ENCODE results near the gene SEC24A. TPM values are rescaled to one million over a fixed set of nuclear protein-coding genes. Genes with fewer than 3 reads are reported as not detected.
A peak's percentile ranks its signal among the peaks of the same experiment; 100 is the strongest.

Gene SEC24A
- total RNA-seq, 4 donors from 2014 or later: 12.8 to 17.9 (median 14.7) TPM

DNA sequence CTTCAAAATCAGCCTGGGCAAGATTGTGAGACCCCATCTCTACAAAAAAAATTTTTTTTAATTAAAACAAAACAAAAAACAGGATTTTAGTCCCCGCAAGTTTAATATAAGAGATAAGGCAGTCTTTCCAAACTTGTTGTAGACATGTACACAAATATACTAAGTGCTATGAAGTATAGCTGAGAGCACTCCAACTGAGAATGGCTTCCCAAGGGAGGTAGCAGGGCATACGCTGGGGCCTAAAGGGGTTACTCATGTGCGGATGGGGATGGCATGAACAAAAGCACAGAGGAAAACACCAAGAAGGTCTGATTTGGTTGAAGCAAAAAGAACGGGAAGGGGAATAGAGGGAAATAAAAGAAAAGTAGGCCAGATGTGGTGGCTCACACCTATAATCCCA is 37.1 kb upstream of the SEC24A start:
- Histone ChIP-seq H3K4me3 (no peak overlapping the region), H3K9me3 (no peaks in the 10 kb centered on the region), H3K27ac (replicated peaks in 1 of 4) (no peak overlapping the region), H3K36me3 (peaks cover 22 to 95% (median 82%) of the 10 kb centered on the region in 4 donors), H3K27me3 (no peaks in the 10 kb centered on the region), H3K4me1 (no peaks in the 10 kb centered on the region)
- intact Hi-C loops (cut with DNase I): no loop called here
- WGBS: 93% methylated on average over 4 of the region's 4 CpGs
- DNase-seq (ENCODE audit: extremely low spot score): no peak
- no peak for TF ChIP-seq EP300 (IDR thresholded peaks at IDR 0.05)
- TF ChIP-seq, protein P1, sequence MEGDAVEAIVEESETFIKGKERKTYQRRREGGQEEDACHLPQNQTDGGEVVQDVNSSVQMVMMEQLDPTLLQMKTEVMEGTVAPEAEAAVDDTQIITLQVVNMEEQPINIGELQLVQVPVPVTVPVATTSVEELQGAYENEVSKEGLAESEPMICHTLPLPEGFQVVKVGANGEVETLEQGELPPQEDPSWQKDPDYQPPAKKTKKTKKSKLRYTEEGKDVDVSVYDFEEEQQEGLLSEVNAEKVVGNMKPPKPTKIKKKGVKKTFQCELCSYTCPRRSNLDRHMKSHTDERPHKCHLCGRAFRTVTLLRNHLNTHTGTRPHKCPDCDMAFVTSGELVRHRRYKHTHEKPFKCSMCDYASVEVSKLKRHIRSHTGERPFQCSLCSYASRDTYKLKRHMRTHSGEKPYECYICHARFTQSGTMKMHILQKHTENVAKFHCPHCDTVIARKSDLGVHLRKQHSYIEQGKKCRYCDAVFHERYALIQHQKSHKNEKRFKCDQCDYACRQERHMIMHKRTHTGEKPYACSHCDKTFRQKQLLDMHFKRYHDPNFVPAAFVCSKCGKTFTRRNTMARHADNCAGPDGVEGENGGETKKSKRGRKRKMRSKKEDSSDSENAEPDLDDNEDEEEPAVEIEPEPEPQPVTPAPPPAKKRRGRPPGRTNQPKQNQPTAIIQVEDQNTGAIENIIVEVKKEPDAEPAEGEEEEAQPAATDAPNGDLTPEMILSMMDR (IDR thresholded peaks at IDR 0.05): no peak
- TF ChIP-seq POLR2AphosphoS5 (IDR thresholded peaks at IDR 0.05): no peak
- no peak for TF ChIP-seq POLR2A (IDR thresholded peaks at IDR 0.05; ENCODE audit: low read depth)

DNA sequence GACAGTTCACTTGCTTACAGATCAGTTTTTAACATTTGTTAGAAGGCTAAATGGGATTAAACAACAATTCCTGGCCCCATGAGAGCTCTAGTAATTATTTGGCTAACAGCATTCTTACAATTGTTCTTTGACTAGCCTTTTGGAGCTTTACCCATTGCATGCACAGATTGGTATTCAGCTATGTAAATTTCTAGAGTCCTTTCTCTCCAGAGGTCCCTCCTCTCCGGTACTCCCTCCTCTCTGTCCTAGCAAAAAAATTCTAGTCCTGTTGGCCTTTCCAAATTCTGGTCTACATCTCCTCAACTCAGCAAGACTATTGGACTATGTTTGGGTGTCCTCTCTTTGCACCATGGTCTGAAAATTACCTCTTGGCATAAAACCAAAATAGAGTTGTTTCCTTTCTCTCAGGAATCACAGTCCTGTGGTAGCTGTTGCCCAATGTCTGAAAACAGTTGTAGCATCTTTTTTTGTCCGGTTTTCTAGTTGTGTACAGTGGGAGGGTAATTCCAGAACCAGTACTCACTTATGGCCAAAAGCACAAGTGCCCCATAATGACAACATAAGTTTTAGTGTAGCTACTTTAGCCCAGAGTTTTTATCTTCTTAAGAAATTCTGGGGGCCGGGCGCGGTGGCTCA is 34.0 kb upstream of the SEC24A start:
- H3K4me1 ChIP-seq: no peaks in the 10 kb centered on the region
- H3K9me3 ChIP-seq: no peaks in the 10 kb centered on the region
- DNase-seq (ENCODE audit: extremely low spot score): no peak
- no peaks in the 10 kb centered on the region for H3K27me3 ChIP-seq
- TF ChIP-seq EP300 (IDR thresholded peaks at IDR 0.05) (no peak), POLR2A (IDR thresholded peaks at IDR 0.05; ENCODE audit: low read depth) (no peak), POLR2AphosphoS5 (IDR thresholded peaks at IDR 0.05) (no peak)
- TF ChIP-seq, protein P1 (IDR thresholded peaks at IDR 0.05): no peak
- intact Hi-C loops (cut with DNase I): no loop called here
- H3K36me3 ChIP-seq: peaks cover 25 to 95% (median 82%) of the 10 kb centered on the region in 4 donors
- H3K27ac ChIP-seq (replicated peaks in 1 of 4): no peak overlapping the region
- 91% methylated on average over 5 of the region's 5 CpGs for WGBS
- no peak overlapping the region for H3K4me3 ChIP-seq

DNA sequence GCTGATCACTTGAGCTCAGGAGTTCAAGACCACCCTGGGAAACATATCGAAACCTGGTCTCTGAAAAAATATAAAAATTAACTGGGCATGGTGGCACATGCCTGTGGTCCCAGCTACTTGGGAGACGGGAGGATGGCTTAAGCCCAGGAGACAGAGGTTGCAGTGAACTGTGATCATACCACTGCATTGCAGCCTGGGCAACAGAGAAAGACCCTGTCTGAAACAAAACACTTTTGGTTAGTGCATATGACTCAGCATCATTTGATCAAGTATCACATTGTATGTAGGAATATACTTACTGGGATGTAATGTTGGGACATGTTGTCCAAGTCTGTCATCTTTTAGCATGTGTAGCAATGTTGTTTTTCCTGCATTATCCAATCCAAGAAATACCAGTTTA is 28.0 kb upstream of the SEC24A start:
- Histone ChIP-seq H3K36me3 (peaks cover 30 to 97% (median 69%) of the 10 kb centered on the region in 4 donors), H3K27ac (replicated peaks in 1 of 4) (no peak overlapping the region), H3K4me1 (no peaks in the 10 kb centered on the region), H3K9me3 (no peaks in the 10 kb centered on the region), H3K4me3 (no peak overlapping the region), H3K27me3 (no peaks in the 10 kb centered on the region)
- TF ChIP-seq, protein P1 (IDR thresholded peaks at IDR 0.05): no peak
- intact Hi-C loops (cut with DNase I): no loop called here
- DNase-seq (ENCODE audit: extremely low spot score): no peak
- WGBS: 100% methylated on average over 2 of the region's 2 CpGs

DNA sequence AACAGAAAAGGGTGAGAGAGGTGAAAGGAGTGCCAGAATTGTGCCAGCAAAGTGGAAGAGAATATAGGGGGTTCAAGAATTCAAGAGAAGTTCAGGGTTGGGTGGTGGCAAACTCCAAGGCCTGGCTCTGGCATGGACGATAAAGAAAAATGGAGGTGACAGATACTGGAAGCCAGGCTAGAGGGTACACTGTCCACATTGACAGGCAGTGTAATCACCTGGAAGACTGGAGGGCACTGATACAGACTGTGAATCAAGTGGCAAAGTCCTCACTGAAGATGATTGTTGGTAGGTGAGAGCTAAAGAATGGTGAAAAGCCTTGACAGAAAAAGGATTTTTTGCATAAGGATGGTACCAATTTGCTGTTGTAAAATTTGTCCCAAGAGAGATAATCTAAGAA is 23.0 kb upstream of the SEC24A start:
- Histone ChIP-seq H3K4me3 (no peak overlapping the region), H3K4me1 (peaks cover 6 to 19% (median 10%) of the 10 kb centered on the region in 4 donors), H3K36me3 (peaks cover 3 to 62% (median 30%) of the 10 kb centered on the region in 4 donors), H3K9me3 (no peaks in the 10 kb centered on the region), H3K27ac (replicated peaks in 1 of 4) (no peak overlapping the region), H3K27me3 (no peaks in the 10 kb centered on the region)
- TF ChIP-seq EP300 (IDR thresholded peaks at IDR 0.05) (no peak), POLR2A (IDR thresholded peaks at IDR 0.05; ENCODE audit: low read depth) (no peak), POLR2AphosphoS5 (IDR thresholded peaks at IDR 0.05) (no peak)
- TF ChIP-seq, protein P1 (IDR thresholded peaks at IDR 0.05): no peak
- 84% methylated on average over 1 of the region's 1 CpG for WGBS
- intact Hi-C loops (cut with DNase I): no loop called here
- peak; percentile 57 for DNase-seq (ENCODE audit: extremely low spot score)

All from esophagus muscularis mucosa (tissue), 4 donors.